Pulmonary artery endothelial cell (primary cell): ENCODE data around the gene SPDYE2. TPM values are rescaled to one million over a fixed set of nuclear protein-coding genes. Genes with fewer than 3 reads are reported as not detected.
"Not testable (repeated sequence)": the region's sequence is repeated elsewhere in the genome, so short reads cannot be mapped to it uniquely, and the experiment has no call there.

Experiments used
- DNase-seq: peaks from one replicate; pipeline ENCODE4 v3.0.0-alpha.2; 2011; ENCODE audit warnings: low read depth, low spot score
- total RNA-seq: library from RNA; depleted of rRNA; stranded (reverse); fragments of >200 nt; gene quantifications from 2 replicates; pipeline ENCODE4 v1.2.3, GENCODE V29; 2014

The SPDYE2 gene
- total RNA-seq, 1 donor from 2014 or later: not detected

DNA sequence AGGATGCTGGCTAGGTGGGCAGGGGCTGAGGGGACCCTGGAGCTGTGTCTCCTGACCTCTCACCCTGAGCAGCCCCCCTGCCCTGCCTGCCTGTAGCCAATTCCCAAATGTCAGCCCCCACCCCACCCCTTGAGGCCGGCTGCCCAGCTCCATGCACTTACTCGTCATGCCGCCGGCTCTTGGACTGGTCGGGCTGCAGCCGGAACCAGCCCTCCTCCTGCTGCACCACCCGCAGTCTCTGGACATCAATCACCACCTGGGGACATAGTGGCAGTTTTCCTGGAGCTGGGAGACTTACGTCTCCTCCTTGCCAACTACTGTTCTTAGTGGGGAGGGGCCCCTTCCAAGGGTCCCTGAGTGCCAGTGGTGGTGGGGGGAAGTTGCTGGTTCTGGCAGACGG, 48.7 kb downstream of the SPDYE2 start:
- not testable (repeated sequence) for DNase-seq

DNA sequence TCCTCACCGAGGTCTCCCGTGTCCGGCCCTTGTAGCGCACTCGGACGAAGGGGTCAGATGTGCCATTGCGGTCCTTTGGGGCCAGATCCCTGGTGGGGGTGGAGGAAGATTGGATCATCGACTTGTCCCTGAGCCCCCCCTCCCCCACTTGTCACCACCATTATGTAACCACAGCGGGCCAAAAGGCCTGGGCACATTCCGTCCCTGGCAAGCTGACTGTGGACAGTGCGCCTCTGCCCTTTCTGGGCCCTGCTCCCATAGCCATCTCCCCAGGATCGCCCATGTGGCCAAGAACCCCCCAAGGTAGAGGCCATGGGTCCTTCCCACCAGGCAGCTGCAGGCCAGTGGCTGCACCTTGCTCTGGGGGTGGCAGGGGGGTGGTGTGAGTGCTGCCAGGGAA, 51.3 kb downstream of the SPDYE2 start:
- DNase-seq: not testable (repeated sequence)

DNA sequence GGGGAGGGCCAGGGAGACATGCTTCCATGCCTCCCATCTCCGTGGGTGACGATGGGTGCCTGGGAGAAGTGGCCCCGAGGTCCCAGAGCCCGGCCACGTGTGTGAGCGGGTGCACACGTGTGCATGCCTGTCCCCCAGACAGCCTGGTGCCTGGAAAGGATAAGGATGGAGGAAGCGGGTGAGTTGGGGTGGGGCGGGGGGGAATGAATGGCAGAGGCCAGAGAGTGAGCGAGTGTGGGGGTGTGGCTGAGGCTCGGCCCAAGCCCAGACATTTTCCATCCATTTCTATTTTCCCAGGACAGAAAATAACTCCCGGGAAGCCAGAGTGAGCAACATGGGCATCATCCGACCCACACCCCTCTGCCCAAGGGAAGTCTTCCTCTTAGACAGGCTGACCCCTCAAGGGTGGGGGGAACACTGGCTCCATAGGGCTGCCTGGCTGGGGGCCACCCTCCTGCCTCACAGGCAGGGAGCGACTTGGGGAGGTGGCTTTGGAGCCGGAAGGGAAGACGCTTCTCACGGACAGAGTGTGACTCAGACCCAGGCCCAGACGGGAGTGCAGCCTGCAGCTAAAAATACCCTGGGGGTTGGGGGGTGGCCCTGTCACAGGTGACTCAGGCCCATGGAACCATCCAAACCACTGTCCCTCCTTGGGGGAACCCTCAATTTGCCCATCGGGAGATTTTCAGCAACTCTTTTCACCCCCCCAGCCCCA, 53.6 kb downstream of the SPDYE2 start:
- DNase-seq: not testable (repeated sequence)

DNA sequence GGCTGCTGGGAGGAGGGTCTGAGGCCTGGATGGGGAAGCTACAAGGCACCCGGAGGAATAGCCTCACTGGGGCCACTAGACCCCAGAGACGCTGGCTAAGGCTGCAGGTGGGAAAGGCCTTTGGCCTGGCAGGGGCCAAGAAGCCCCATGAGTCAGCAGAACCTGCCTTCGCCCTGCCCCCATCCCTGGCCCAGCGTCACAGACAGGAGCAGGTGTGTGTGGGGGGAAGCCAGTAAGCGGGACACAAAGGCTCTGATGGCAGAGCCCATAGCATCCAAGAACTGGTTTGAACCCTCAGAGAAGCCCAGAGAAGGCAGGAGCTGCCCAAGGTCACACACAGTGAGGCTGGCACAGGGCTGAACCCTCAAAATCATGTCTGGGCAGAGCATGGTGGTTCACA, 55.8 kb downstream of the SPDYE2 start:
- DNase-seq: not testable (repeated sequence)

DNA sequence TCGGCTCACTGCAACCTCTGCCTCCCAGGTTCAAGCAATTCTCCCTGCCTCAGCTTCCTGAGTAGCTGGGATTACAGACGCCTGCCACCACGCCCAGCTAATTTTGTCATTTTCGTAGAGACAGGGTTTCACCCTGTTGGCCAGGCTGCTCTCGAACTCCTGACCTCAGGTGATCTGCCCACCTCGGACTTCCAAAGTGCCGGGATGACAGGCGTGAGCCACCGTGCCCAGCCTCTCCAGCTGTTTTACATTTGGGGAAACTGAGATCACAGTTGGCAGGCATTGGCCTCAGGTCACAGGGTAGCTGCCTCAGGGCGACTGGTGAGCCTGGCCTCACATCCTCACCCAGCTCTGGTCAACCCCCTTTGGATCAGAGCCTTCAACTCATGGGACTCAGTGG, 58.7 kb downstream of the SPDYE2 start:
- not testable (repeated sequence) for DNase-seq

DNA sequence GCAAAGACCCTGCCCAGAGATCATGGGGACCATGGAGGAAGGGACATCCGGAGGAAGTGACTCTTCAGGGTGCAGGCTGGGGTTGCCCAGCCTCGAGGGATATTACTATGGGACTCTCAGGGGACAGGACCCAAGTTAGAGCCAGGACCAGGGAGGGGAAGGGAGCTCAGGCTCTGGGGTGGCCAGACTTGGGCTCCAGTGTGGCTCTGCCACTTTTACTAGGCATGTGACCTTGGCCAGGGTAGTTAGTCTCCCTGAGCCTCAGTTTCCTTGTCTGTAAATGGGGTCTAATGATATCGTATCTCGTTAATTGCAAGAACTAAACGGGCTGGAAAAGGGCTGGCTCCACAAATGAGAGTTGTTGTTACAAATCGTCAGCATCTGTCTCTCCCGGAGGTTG, 59.4 kb downstream of the SPDYE2 start:
- DNase-seq: not testable (repeated sequence)

DNA sequence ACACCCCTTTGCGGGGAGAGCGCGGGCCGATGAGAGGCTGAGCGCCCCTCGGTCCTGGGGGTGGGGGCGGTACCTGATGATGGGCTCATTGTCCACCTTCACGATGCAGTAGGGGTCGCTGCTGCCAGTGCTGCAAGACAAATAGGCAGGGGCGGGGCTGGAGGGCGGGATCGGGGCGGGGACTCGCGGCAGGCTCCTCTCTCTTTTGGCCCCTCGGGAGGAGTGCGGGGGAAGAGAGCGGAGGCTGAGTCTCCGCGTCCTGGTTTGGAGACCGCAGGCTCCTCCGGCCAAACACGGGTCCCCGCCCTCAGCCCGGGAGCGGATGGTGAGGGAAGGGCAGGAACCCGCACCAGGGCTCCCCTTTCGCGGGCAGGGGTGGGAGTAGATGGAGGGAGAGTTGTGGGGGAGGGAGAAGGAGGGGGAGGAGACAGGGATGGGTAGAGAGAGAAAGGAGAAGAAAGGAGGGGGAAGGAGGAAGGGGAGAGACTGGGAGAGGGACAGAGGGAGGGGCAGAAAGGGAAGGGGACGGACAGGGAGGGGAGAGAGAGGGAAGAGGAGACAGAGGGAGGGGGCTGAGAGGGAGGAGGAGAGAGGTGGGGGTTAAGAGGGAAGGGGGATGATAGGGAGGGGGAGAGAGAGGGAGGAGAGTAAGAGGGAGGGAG, 60.1 kb downstream of the SPDYE2 start:
- DNase-seq: not testable (repeated sequence)

DNA sequence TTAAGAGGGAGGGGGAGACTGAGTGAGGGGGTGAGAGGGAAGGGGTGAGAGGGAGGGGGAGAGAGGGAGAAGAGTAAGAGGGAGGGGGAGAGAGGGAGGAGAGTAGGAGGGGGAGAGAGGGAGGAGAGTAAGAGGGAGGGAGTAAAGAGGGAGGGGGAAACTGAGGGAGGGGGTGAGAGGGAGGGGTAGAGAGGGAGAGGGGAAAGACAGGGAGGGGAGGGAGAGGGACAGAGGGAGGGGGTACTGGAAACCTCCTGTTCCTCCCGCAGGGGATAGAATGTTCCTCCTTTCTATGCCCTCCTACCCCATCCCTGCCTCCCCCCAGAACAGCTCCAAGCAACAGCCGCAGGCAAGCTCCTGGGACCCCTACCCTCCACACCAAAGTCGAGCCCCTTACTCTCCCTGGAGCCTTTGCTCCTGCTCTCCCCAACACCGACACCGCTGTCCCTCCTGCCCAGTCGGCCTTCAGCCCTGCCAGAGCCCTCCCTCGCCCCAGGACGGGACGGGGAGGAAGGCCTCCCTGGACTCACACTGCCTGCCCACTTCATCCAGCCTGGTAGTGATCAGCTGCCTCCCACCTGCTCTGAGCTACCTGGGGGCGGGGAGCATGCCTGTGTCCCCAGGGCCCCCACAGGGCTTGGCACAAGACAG, 60.8 kb downstream of the SPDYE2 start:
- DNase-seq: not testable (repeated sequence)

Other genes starting within 250 kb of the SPDYE2 start
- not detected in 2 replicates for gene SPDYE6, start 194.8 kb upstream of the SPDYE2 start, total RNA-seq
- 13.8 and 14.3 TPM in 2 replicates for gene PRKRIP1, start 154.9 kb upstream of the SPDYE2 start, total RNA-seq
- 84.0 and 102 TPM in 2 replicates for gene ORAI2, start 117.7 kb upstream of the SPDYE2 start, total RNA-seq
- 11.5 and 13.4 TPM in 2 replicates for gene ALKBH4, start 86.4 kb upstream of the SPDYE2 start, total RNA-seq
- gene LRWD1, start 86.2 kb upstream of the SPDYE2 start, total RNA-seq: 27.1 and 35.7 TPM in 2 replicates
- 38.6 and 42.0 TPM in 2 replicates for gene POLR2J, start 72.3 kb upstream of the SPDYE2 start, total RNA-seq
- 1.5 and 2.2 TPM in 2 replicates for gene RASA4B, start 33.4 kb upstream of the SPDYE2 start, total RNA-seq
- 1.2 and 1.3 TPM in 2 replicates for gene UPK3BL2, start 7.5 kb upstream of the SPDYE2 start, total RNA-seq
- 16.9 and 21.8 TPM in 2 replicates for gene POLR2J3, start 21.4 kb downstream of the SPDYE2 start, total RNA-seq
- 2.5 and 3.6 TPM in 2 replicates for gene RASA4, start 65.5 kb downstream of the SPDYE2 start, total RNA-seq
- gene UPK3BL1, start 91.6 kb downstream of the SPDYE2 start, total RNA-seq: 5.3 and 8.6 TPM in 2 replicates
- not detected in 2 replicates for gene SPDYE2B, start 99.1 kb downstream of the SPDYE2 start, total RNA-seq
- gene POLR2J2, start 120.4 kb downstream of the SPDYE2 start, total RNA-seq: 1.7 and 2.6 TPM in 2 replicates
- gene FAM185A, start 197.8 kb downstream of the SPDYE2 start, total RNA-seq: 8.8 and 10.9 TPM in 2 replicates